DMS53 (cell line): ENCODE measurements around the gene ZBTB8B.
A peak's percentile ranks its signal among the peaks of the same experiment; 100 is the strongest.
"Not testable (repeated sequence)": the region's sequence is repeated elsewhere in the genome, so short reads cannot be mapped to it uniquely, and the experiment has no call there.

Source experiments
- DNase-seq: peaks from one replicate; lab custom pipeline; 2025; lab: John Stamatoyannopoulos, UW

The ZBTB8B gene

GRCh38 chr1:32464716-32465577, at the start of gene ZBTB8B:
Gene ZBTB8B (plus strand): TSS chr1:32465072. CDS start chr1:32470625, 5,553 bp downstream.
- peak; percentile 94 for DNase-seq

- no peak for DNase-seq
Measured at GRCh38 chr1:32421775-32422174, 43.1 kb upstream of the ZBTB8B start.

- peak; percentile 30 for DNase-seq
Measured at GRCh38 chr1:32426489-32427255, 38.2 kb upstream of the ZBTB8B start.

GRCh38 chr1:32427264-32427963, 37.5 kb upstream of the ZBTB8B start:
- no peak for DNase-seq

GRCh38 chr1:32431736-32432400, 33.0 kb upstream of the ZBTB8B start:
- DNase-seq = no peak

DNA sequence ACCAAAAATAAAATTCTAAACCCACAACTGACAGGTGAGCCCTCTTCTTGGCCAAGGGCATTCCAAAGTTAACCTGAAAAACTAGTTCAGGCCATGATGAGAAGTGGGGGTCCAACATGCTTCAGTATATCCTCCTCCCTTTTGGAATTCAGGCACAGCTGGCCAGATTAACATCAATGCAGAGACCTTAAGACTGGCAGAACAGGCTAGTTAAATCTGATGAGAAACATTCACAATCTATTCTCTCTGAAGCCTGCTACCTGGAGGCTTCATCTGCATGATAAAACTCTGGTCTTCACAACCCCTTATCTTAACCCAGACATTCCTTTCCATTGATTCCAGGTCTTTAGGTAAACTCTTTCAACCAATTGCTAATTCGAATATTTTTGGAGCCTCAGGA, 26.7 kb upstream of the ZBTB8B start:
- no peak for DNase-seq

GRCh38 chr1:32438777-32439176, 26.1 kb upstream of the ZBTB8B start:
- not testable (repeated sequence) for DNase-seq

DNA sequence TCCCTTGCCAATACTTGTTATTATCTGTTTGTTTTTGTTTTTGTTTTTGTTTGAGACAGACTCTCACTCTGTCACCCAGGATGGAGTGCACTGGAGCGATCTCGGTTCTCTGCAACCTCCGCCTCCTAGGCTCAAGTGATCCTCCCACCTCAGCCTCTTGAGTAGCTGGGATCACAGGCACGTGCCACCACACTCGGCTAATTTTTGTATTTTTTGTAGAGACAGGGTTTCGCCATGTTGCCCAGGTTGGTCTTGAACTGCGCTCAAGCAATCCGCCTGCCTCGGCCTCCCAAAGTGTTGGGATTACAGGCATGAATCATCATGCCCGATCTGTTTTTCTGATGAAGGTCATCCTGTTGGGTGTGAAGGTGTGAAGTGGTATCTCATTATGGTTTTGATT, 23.4 kb upstream of the ZBTB8B start:
- not testable (repeated sequence) for DNase-seq

GRCh38 chr1:32447469-32448185, 17.2 kb upstream of the ZBTB8B start:
- peak; percentile 29 for DNase-seq

DNA sequence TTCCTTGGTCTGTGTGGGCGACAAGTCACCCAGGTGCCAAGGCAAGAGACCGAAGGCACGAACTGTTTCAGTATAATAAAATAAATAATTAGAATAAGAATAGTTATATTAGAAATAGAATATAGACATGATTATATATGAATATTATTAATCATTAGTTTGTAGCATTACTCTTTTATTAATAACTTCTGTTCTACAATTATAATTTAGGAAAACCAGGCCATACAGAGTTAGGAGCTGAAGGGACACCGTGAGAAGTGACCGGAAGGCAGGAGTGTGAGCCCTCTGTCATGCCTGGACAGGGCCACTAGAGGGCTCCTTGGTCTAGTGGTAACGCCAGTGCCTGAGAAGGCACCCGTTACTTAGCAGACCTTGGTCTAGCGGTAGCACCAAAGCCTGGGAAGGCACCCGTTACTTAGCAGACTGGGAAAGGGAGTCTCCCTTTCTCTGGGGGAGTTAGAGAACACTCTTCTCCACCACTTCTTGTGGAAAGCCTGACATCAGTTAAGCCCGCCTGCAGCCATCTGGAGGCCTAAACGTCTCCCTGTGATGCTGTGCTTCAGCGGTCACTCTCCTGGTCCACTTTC, 16.6 kb upstream of the ZBTB8B start:
- peak; percentile 91 for DNase-seq

GRCh38 chr1:32448773-32449456, 16.0 kb upstream of the ZBTB8B start:
- DNase-seq = peak; percentile 70

DNA sequence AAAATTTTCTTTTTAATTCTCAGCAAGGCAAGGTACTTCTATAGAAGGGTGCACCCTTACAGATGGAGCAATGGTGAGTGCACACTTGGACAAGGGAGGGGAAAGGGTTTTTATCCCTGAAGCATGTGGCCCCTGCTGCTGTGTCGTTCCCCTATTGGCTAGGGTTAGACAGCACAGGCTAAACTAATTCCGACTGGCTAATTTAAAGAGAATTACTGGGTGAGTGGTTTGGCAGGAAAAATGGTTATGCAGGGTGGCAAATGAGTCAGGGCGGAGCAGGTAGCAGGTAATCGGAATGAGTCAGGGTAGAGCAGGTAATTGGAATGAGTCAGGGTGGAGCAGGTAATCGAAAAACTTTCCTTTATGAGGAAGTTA, 15.4 kb upstream of the ZBTB8B start:
- not testable (repeated sequence) for DNase-seq

- DNase-seq = peak; percentile 88
Measured at GRCh38 chr1:32454726-32455125, 10.1 kb upstream of the ZBTB8B start.

GRCh38 chr1:32455958-32456357, 8.9 kb upstream of the ZBTB8B start:
- peak; percentile 57 for DNase-seq

GRCh38 chr1:32458798-32459197, 6.1 kb upstream of the ZBTB8B start:
- peak; percentile 14 for DNase-seq

DNA sequence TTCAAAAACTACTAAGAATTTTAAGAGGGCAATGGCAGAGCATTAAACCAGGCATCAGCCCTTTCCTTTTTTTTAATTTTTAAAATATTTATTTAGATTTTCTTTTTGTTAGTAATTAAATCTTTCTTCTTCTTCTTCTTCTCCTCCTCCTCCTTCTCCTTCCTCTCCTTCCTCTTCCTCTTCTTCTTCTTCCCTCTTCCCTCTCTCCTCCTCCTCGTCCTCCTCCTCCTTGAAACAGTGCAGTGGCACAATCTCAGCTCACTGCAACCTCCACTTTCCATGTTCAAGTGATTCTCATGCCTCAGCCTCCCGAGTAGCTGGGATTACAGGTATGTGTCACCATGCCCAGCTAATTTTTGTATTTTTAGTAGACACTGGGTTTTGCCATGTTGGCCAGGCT, 1.9 kb upstream of the ZBTB8B start:
- not testable (repeated sequence) for DNase-seq

- DNase-seq = peak; percentile 78
Measured at GRCh38 chr1:32464191-32464715, 619 bp upstream of the ZBTB8B start.

GRCh38 chr1:32465578-32465933, 684 bp downstream of the ZBTB8B start:
- peak; percentile 37 for DNase-seq

GRCh38 chr1:32466761-32467160, 1.9 kb downstream of the ZBTB8B start:
- DNase-seq = no peak

GRCh38 chr1:32468791-32469190, 3.9 kb downstream of the ZBTB8B start:
- no peak for DNase-seq
